ENCODE measurements around the gene PI4KB.

Gene PI4KB

DNA sequence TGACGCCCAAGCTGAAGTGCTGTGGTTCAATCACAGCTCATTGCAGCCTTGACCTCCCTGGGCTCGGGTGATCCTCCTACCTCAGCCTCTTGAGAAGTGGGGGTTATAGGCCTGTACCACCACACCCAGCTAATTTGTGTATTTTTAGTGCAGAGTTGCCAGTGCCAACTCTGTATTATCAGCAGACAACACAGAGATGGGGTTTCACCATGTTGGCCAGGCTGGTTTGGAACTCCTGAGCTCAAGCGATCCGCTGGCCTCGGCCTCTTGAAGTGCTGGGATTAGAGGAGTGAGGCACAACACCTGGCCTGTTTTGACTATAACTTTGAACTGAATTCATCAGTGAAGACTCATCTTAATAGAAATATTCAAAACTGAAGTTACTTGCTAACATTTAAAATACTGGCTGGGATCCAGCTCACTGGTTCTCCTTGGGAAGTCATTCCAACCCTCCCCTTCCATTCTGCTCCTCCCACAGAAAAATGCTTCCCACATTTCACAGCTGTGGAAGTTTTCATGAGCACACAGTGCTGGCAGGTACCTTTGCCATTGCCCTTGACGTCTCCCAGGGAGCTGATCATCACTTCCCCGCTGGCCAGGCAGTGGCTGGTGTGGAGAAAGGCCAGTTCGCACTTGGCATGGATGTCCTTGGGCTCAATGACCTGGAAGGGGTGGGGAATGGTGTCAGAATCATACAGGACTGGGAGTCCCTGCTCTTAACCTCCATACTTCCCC lies 40.6 kb upstream of the PI4KB start:
- Histone ChIP-seq H3K36me3 (ENCODE audit: low read depth) (no peaks in the 10 kb centered on the region), H3K9me3 (ENCODE audit: severe bottlenecking) (peaks cover under 1% of the 10 kb centered on the region), H3K4me3 (ENCODE audit: severe bottlenecking) (no peak overlapping the region), H3K4me1 (ENCODE audit: insufficient read depth, poor library complexity, severe bottlenecking) (no peaks in the 10 kb centered on the region), H3K27me3 (ENCODE audit: insufficient read depth, poor library complexity, severe bottlenecking) (no peaks in the 10 kb centered on the region), H3K27ac (ENCODE audit: poor library complexity, severe bottlenecking) (no peak overlapping the region)
- no peak for ATAC-seq (ENCODE audit: low read depth)
- TF ChIP-seq, protein P1, sequence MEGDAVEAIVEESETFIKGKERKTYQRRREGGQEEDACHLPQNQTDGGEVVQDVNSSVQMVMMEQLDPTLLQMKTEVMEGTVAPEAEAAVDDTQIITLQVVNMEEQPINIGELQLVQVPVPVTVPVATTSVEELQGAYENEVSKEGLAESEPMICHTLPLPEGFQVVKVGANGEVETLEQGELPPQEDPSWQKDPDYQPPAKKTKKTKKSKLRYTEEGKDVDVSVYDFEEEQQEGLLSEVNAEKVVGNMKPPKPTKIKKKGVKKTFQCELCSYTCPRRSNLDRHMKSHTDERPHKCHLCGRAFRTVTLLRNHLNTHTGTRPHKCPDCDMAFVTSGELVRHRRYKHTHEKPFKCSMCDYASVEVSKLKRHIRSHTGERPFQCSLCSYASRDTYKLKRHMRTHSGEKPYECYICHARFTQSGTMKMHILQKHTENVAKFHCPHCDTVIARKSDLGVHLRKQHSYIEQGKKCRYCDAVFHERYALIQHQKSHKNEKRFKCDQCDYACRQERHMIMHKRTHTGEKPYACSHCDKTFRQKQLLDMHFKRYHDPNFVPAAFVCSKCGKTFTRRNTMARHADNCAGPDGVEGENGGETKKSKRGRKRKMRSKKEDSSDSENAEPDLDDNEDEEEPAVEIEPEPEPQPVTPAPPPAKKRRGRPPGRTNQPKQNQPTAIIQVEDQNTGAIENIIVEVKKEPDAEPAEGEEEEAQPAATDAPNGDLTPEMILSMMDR (IDR thresholded peaks at IDR 0.05; ENCODE audit: poor library complexity, severe bottlenecking) = no peak
- DNase-seq (ENCODE audit: low spot score) = no peak

DNA sequence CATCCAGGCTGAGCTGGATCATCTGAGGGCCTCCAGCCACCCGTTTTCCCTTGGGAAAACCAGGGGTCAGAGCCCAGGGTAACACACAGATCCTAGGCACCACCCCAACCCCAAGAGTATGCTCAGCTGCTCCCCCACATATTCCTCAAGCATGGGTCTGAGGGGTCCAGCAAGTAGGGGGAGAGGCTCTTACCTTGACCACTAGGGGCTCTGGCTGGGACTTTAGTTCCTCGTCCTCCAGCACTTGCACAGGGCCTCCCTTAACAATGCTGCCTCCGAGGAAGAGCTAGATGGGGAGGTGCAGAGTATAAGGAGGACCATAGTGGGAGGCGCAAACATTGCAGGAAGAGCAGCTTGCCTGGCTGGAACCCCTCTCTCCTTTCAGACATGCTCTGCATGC lies 37.8 kb upstream of the PI4KB start:
- Histone ChIP-seq H3K4me3 (ENCODE audit: severe bottlenecking) (no peak overlapping the region), H3K27me3 (ENCODE audit: insufficient read depth, poor library complexity, severe bottlenecking) (no peaks in the 10 kb centered on the region), H3K9me3 (ENCODE audit: severe bottlenecking) (peaks cover 8% of the 10 kb centered on the region), H3K27ac (ENCODE audit: poor library complexity, severe bottlenecking) (no peak overlapping the region), H3K4me1 (ENCODE audit: insufficient read depth, poor library complexity, severe bottlenecking) (no peaks in the 10 kb centered on the region), H3K36me3 (ENCODE audit: low read depth) (no peaks in the 10 kb centered on the region)
- TF ChIP-seq, protein P1 (IDR thresholded peaks at IDR 0.05; ENCODE audit: poor library complexity, severe bottlenecking) = no peak
- no peak for ATAC-seq (ENCODE audit: low read depth)
- DNase-seq (ENCODE audit: low spot score) = no peak

DNA sequence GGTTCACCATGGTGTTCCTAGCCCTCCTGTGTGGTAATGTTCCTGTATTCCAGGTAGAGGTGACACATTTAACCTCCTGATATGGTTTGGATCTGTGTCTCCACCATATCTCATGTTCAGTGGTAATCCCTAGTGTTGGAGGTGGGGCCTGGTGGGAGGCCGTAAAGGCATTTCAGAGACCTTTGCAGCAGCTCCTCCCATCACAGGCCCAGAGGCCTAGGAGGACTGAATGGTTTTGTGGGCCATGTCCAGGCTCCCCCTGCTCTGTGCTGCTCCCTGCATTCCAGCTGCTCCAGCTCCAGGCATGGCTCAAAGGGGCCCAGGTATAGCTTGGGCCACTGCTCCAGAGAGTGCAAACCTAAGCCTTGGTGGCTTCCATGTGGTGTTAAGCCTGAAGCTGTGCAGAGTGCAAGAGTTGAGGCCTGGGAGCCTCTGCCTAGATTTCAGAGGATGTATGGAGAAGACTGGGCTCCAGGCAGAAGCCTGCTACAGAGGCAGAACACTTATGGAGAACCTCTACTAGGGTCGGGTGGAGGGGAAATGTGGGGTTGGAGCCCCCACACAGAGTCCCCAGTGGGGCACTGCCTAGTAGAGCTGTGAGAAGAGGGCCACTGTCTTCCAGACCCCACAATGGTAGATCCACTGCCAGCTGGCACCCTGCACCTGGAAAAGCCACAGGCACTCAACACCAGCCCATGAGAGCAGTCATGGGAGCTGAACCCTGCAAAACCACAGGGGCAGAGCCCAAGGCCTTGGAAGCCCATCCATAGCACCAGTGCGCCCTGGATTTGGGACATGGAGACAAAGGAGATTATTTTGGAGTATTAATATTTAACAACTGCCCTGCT lies 35.3 kb upstream of the PI4KB start:
- Histone ChIP-seq H3K4me1 (ENCODE audit: insufficient read depth, poor library complexity, severe bottlenecking) (no peaks in the 10 kb centered on the region), H3K36me3 (ENCODE audit: low read depth) (no peaks in the 10 kb centered on the region), H3K27me3 (ENCODE audit: insufficient read depth, poor library complexity, severe bottlenecking) (no peaks in the 10 kb centered on the region), H3K27ac (ENCODE audit: poor library complexity, severe bottlenecking) (no peak overlapping the region), H3K4me3 (ENCODE audit: severe bottlenecking) (no peak overlapping the region), H3K9me3 (ENCODE audit: severe bottlenecking) (peaks cover 8% of the 10 kb centered on the region)
- ATAC-seq (ENCODE audit: low read depth) (no peak), DNase-seq (ENCODE audit: low spot score) (no peak)
- TF ChIP-seq, protein P1 (IDR thresholded peaks at IDR 0.05; ENCODE audit: poor library complexity, severe bottlenecking) = no peak

DNA sequence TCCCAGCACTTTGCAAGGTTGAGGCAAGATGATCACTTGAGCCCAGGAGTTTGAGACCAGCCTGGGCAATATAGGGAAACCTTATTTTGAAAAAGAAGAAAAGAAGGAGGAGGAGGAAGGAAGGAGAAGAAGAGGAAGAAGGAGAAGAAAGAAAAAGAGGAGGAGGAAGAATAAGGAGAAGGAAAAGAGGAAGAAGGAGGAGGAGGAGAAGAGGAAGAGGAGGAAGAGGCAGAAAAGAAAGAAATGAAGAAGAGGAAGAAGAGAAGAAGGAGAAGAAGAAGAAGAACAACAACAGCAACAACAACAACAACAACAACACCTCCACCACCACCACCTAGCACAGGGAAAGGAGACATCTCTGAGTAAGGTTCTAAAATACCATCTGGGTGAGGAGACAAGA lies 34.7 kb upstream of the PI4KB start:
- Histone ChIP-seq H3K27ac (ENCODE audit: poor library complexity, severe bottlenecking) (no peak overlapping the region), H3K4me1 (ENCODE audit: insufficient read depth, poor library complexity, severe bottlenecking) (no peaks in the 10 kb centered on the region)

More for the DNA sequence above, 34.7 kb upstream of the PI4KB start:
- DNase-seq (ENCODE audit: low spot score) = no peak
- Histone ChIP-seq H3K9me3 (ENCODE audit: severe bottlenecking) (peaks cover 8% of the 10 kb centered on the region), H3K36me3 (ENCODE audit: low read depth) (no peaks in the 10 kb centered on the region), H3K4me3 (ENCODE audit: severe bottlenecking) (no peak overlapping the region), H3K27me3 (ENCODE audit: insufficient read depth, poor library complexity, severe bottlenecking) (no peaks in the 10 kb centered on the region)
- TF ChIP-seq, protein P1 (IDR thresholded peaks at IDR 0.05; ENCODE audit: poor library complexity, severe bottlenecking) = no peak
- no peak for ATAC-seq (ENCODE audit: low read depth)

Data from RWPE2 (cell line).